Hepatocyte (in vitro differentiated cells): Measurements from ENCODE around the gene TMEM232.

Experiments
- EZH2 ChIP-seq: fragments of 200-600 bp; sonication (generic); IDR thresholded peaks from 2 replicates; pipeline ENCODE4 v1.6.1; 2016; ENCODE audit warnings: antibody characterized with exemption, mild to moderate bottlenecking, borderline replicate concordance
- TF ChIP-seq, protein P1 (sequence below): fragments of 200-600 bp; sonication (generic); IDR thresholded peaks from 2 replicates; pipeline ENCODE4 v1.5.1; 2016; ENCODE audit warnings: antibody characterized with exemption, mild to moderate bottlenecking; ENCODE audit not compliant: poor library complexity

DNA sequence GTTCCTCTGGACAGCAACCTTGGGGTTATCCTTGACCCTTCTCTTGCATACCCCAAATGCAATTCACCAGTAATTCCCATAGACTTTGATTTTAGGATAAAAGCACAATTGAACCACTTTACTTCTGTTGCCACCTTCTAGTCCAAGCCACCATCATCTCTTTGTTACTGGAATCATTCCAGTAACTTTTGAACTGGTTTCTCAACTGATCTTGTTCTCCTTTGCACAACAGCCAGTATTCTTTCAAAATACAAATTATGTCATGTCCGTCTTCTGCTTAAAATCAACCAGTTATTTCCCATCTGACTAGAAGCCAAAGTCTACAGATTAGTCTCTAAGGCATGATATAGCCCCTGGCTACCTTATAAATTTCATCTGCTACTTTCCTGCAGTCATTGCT is 33.7 kb upstream of the TMEM232 start:
- TF ChIP-seq, protein P1, sequence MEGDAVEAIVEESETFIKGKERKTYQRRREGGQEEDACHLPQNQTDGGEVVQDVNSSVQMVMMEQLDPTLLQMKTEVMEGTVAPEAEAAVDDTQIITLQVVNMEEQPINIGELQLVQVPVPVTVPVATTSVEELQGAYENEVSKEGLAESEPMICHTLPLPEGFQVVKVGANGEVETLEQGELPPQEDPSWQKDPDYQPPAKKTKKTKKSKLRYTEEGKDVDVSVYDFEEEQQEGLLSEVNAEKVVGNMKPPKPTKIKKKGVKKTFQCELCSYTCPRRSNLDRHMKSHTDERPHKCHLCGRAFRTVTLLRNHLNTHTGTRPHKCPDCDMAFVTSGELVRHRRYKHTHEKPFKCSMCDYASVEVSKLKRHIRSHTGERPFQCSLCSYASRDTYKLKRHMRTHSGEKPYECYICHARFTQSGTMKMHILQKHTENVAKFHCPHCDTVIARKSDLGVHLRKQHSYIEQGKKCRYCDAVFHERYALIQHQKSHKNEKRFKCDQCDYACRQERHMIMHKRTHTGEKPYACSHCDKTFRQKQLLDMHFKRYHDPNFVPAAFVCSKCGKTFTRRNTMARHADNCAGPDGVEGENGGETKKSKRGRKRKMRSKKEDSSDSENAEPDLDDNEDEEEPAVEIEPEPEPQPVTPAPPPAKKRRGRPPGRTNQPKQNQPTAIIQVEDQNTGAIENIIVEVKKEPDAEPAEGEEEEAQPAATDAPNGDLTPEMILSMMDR: no peak
- TF ChIP-seq EZH2: no peak
